Measurements from ENCODE around the gene IKZF3. TPM values are rescaled to one million over a fixed set of nuclear protein-coding genes. Genes with fewer than 3 reads are reported as not detected.
"Not testable (repeated sequence)": the region's sequence is repeated elsewhere in the genome, so short reads cannot be mapped to it uniquely, and the experiment has no call there.

Gene IKZF3
- total RNA-seq, 1 donor from 2014 or later, result 220 TPM

DNA sequence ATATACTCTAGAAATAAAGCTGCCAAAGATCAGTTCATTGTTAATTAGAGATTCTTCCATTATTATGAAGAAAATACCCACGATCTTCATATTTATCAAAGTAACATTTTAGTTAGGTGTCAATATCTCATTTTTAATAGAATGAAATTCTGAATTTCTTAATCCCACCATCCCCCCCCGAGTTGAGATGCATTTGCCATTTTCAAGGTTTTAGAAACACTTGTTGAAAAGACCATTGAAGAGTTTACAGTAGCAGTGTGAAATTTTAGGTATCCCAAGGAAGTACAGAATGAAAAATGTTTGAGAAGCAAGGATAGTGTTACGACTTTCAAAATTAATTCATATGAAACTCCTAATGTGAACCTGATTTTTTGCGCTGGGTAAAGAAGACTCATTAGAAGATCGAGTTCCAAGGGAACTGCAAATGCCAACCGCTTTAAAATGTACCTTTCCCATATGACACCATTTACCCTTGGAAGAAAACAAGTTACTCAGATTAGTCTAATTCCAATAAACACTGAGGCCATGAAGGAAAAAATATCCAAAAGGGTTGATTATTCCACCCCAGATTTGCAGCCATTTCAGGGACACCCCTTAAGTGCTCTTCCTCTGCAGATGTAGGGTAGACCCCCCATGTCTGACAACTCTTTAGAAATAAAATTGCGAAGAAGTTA lies 731 bp downstream of the IKZF3 start:
- DNase-seq (no peak), ATAC-seq (ENCODE audit: low read depth) (no peak)
- H3K9me3 Mint-ChIP-seq, result no peaks in the 10 kb centered on the region
- H3K27ac Mint-ChIP-seq, result peak overlapping the region; percentile 99
- peak overlapping the region; percentile 98 for H3K4me3 Mint-ChIP-seq
- no peaks in the 10 kb centered on the region for H3K27me3 Mint-ChIP-seq
- CTCF ChIA-PET, result interaction anchor here (0.9 to 2.5 kb wide), 6 partner anchors 42 to 240 kb away, joined by 3 to 26 read pairs (median 4); partner anchors contain the start of gene MIEN1
- POLR2A ChIA-PET, result interaction anchor here (0.6 to 8.5 kb wide), 21 partner anchors 15 to 277 kb away, joined by 3 to 165 read pairs (median 6); partner anchors contain the start of genes CASC3, MIEN1, PGAP3 and PSMD3
- intact Hi-C loops (cut with micrococcal nuclease), result loop anchor here (5.0 to 10.0 kb wide), 2 partner anchors 176 to 1159 kb away; partner anchors contain the start of genes MLLT6 and PGAP3
- peaks cover 67% of the 10 kb centered on the region for H3K4me1 Mint-ChIP-seq
- TF ChIP-seq, protein P1, sequence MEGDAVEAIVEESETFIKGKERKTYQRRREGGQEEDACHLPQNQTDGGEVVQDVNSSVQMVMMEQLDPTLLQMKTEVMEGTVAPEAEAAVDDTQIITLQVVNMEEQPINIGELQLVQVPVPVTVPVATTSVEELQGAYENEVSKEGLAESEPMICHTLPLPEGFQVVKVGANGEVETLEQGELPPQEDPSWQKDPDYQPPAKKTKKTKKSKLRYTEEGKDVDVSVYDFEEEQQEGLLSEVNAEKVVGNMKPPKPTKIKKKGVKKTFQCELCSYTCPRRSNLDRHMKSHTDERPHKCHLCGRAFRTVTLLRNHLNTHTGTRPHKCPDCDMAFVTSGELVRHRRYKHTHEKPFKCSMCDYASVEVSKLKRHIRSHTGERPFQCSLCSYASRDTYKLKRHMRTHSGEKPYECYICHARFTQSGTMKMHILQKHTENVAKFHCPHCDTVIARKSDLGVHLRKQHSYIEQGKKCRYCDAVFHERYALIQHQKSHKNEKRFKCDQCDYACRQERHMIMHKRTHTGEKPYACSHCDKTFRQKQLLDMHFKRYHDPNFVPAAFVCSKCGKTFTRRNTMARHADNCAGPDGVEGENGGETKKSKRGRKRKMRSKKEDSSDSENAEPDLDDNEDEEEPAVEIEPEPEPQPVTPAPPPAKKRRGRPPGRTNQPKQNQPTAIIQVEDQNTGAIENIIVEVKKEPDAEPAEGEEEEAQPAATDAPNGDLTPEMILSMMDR (IDR thresholded peaks at IDR 0.05), result no peak
- H3K36me3 Mint-ChIP-seq (ENCODE audit: low read depth), result peaks cover 41% of the 10 kb centered on the region

DNA sequence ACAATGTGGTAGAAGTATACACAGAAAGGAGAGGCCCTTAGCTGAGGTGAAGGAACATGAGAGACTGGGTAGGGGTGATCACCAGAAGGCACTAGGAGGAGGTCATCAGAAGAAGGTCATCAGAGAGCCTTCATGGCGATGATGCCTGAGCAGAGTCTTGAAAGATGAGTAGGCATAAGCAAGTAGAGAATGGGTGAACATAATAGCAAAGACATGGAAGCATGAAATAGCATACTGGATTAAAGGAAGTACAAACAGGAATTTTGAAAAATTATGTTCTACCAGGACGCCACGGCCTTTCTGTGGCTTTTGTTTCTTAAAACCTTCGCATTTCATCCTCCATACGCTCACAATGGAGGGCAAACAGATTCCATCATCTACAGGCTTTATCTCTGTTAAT lies 2.9 kb downstream of the IKZF3 start:
- no peak for ATAC-seq (ENCODE audit: low read depth)
- ChIA-PET POLR2A (interaction anchor here (0.6 to 8.5 kb wide), 20 partner anchors 10 to 1828 kb away, joined by 3 to 165 read pairs (median 5); partner anchors contain the start of genes EIF1 and RPL19), CTCF (interaction anchor here (0.8 to 2.5 kb wide), 6 partner anchors 12 to 240 kb away, joined by 3 to 14 read pairs (median 6); partner anchors contain the start of gene MIEN1)
- no peak for DNase-seq
- Mint-ChIP-seq H3K36me3 (ENCODE audit: low read depth) (peaks cover 50% of the 10 kb centered on the region), H3K4me1 (peaks cover 62% of the 10 kb centered on the region), H3K9me3 (no peaks in the 10 kb centered on the region), H3K27ac (peak overlapping the region; percentile 99), H3K4me3 (peak overlapping the region; percentile 98), H3K27me3 (no peaks in the 10 kb centered on the region)
- intact Hi-C loops (cut with micrococcal nuclease), result loop anchor here (2.0 to 10.0 kb wide), 3 partner anchors 18 to 1156 kb away; partner anchors contain the start of genes MLLT6 and PGAP3
- TF ChIP-seq, protein P1 (IDR thresholded peaks at IDR 0.05), result no peak

DNA sequence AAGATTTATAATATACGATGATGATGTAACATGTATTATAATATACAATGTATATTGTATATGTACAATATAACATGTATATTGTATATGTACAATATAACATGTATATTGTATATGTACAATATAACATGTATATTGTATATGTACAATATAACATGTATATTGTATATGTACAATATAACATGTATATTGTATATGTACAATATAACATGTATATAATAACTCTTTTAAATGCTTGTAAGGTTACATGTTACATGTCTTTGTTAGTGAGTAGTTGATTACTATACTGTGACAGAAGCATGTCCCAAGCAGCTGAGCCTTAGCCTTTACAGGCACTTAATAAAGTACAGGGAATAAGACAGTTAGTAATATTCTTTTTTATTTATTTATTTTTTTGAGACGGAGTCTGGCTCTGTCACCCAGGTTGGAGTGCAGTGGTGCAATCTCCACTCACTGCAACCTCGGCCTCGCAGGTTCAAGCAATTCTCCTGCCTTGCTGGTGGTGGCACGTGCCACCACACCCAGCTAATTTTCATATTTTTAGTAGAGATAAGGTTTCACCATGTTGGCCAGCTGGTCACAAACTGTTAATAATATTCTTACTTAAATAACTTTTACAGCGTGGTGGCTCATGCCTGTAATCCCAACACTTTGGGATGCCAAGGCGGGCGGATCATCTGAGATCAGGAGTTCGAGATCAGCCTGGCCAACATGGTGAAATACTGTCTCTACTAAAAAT lies 8.0 kb downstream of the IKZF3 start:
- POLR2A ChIA-PET, result interaction anchor here (0.6 to 1.2 kb wide), 4 partner anchors 35 to 101 kb away, joined by 3 to 7 read pairs (median 4); no protein-coding TSS in a partner anchor
- H3K27ac Mint-ChIP-seq; intact Hi-C loops (cut with micrococcal nuclease); ATAC-seq (ENCODE audit: low read depth); H3K27me3 Mint-ChIP-seq; CTCF ChIA-PET; H3K9me3 Mint-ChIP-seq; DNase-seq; H3K4me3 Mint-ChIP-seq: not testable (repeated sequence)
- peaks cover 73% of the 10 kb centered on the region for H3K4me1 Mint-ChIP-seq
- H3K36me3 Mint-ChIP-seq (ENCODE audit: low read depth), result peaks cover 62% of the 10 kb centered on the region

DNA sequence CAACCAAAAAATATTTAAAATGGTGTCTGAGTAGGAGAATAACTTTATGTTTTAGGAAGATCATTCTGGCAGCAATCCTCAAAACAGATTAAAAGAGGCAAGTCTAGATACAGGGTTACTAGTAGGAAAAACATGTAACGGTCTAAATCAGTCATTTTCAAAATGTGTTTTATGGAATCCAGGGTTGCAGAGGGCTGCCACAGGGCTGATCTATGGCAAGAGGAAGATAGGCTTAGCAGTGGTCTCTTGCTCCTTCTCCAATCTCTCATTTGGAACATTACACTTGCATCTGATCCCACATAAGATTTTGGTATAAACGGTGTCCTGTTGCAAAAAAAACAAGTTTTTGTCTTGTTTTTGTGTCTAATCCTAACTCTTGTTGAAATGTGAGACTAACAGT lies 9.2 kb downstream of the IKZF3 start:
- Mint-ChIP-seq H3K4me3 (no peak overlapping the region), H3K27me3 (no peaks in the 10 kb centered on the region), H3K36me3 (ENCODE audit: low read depth) (peaks cover 55% of the 10 kb centered on the region), H3K9me3 (no peaks in the 10 kb centered on the region), H3K27ac (peak overlapping the region; percentile 13), H3K4me1 (peaks cover 65% of the 10 kb centered on the region)
- ATAC-seq (ENCODE audit: low read depth), result no peak
- TF ChIP-seq, protein P1 (IDR thresholded peaks at IDR 0.05), result no peak
- intact Hi-C loops (cut with micrococcal nuclease), result no loop called here
- ChIA-PET POLR2A (no interaction called here), CTCF (no interaction called here)
- no peak for DNase-seq

DNA sequence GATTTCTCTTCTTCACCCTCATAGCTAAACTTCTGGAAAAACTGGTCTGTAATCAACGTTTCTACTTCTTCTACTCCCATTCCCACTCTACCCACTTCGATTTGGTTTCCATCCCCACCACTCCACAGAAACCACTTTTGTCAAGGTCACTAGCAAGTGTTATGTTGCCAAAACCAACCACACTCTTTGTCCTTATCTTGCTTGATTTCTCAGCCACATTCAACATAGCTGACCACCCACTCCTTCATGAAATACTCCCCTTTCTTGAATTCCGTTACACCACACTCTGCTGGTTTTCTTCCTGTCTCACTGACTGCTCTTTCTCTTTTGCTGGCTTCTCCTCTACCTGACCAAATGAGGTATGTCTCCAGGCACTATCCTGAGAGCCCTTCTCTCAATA lies 11.9 kb downstream of the IKZF3 start:
- H3K36me3 Mint-ChIP-seq (ENCODE audit: low read depth), result peaks cover 61% of the 10 kb centered on the region
- H3K27me3 Mint-ChIP-seq, result no peaks in the 10 kb centered on the region
- no peak for DNase-seq
- ChIA-PET CTCF (no interaction called here), POLR2A (interaction anchor here (1.0 to 1.3 kb wide), 2 partner anchors 75 to 97 kb away, joined by 3 to 5 read pairs; no protein-coding TSS in a partner anchor)
- peak overlapping the region; percentile 63 for H3K27ac Mint-ChIP-seq
- TF ChIP-seq, protein P1 (IDR thresholded peaks at IDR 0.05), result no peak
- intact Hi-C loops (cut with micrococcal nuclease), result no loop called here
- no peaks in the 10 kb centered on the region for H3K9me3 Mint-ChIP-seq
- peaks cover 67% of the 10 kb centered on the region for H3K4me1 Mint-ChIP-seq
- ATAC-seq (ENCODE audit: low read depth), result no peak
- H3K4me3 Mint-ChIP-seq, result peak overlapping the region; percentile 13

DNA sequence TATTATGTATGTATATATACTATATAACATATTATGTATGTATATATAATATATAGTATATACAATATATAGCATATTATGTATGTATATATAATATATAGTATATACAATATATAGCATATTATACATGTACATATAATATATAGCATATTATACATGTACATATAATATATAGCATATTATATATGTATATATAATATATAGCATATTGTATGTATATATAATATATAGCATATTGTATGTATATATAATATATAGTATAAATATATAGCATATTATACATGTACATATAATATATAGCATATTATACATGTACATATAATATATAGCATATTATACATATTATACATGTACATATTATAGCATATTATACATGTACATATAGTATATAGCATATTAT lies 13.9 kb downstream of the IKZF3 start:
- intact Hi-C loops (cut with micrococcal nuclease); H3K27me3 Mint-ChIP-seq; H3K27ac Mint-ChIP-seq; H3K4me3 Mint-ChIP-seq; ATAC-seq (ENCODE audit: low read depth); POLR2A ChIA-PET; DNase-seq; H3K9me3 Mint-ChIP-seq; CTCF ChIA-PET: not testable (repeated sequence)
- H3K36me3 Mint-ChIP-seq (ENCODE audit: low read depth), result peaks cover 67% of the 10 kb centered on the region
- H3K4me1 Mint-ChIP-seq, result peaks cover 71% of the 10 kb centered on the region

All from activated B cell treated with CpG ODN at 0.5 μM for 24 hours (primary cell).